OCI-LY1 (cell line): ENCODE measurements around the gene MTARC1.

Experiments used
- H2AFZ ChIP-seq: fragments of 200-600 bp; sonication (generic), shearing (Covaris generic); 2 replicates; pipeline ENCODE4 v1.6.0; 2014; ENCODE audit warnings: antibody characterized with exemption, mild to moderate bottlenecking, low read length
- H3F3A ChIP-seq: fragments of 200-600 bp; sonication (generic), shearing (Covaris generic); 2 replicates; pipeline ENCODE4 v1.6.0; 2014; ENCODE audit warnings: mild to moderate bottlenecking, antibody characterized with exemption, low read length, moderate library complexity; ENCODE audit not compliant: insufficient read depth
- H3K27ac ChIP-seq: fragments of 200-600 bp; sonication (generic); 2 replicates; pipeline ENCODE4 v1.5.1; 2014; ENCODE audit warnings: low read length, mixed run types, mild to moderate bottlenecking, low read depth; ENCODE audit not compliant: poor library complexity, severe bottlenecking
- H3K27me3 ChIP-seq: fragments of 200-600 bp; sonication (generic); 2 replicates; pipeline ENCODE4 v1.6.0; 2014; ENCODE audit warnings: antibody characterized with exemption, mild to moderate bottlenecking, low read length, moderate library complexity; ENCODE audit not compliant: insufficient read depth
- H3K36me3 ChIP-seq: fragments of 200-600 bp; sonication (generic); 2 replicates; pipeline ENCODE4 v1.6.1; 2014; ENCODE audit warnings: mild to moderate bottlenecking, antibody characterized with exemption, low read length, moderate library complexity, mixed read lengths; ENCODE audit not compliant: insufficient read depth
- H3K4me1 ChIP-seq: fragments of 200-600 bp; sonication (generic); 2 replicates; pipeline ENCODE4 v1.5.1; 2014; ENCODE audit warnings: mild to moderate bottlenecking, low read length, moderate library complexity; ENCODE audit not compliant: insufficient read depth, severe bottlenecking
- H3K4me2 ChIP-seq: fragments of 200-600 bp; sonication (generic), shearing (Covaris generic); 2 replicates; pipeline ENCODE4 v1.6.1; 2014; ENCODE audit warnings: low read length
- H3K4me3 ChIP-seq: fragments of 200-600 bp; sonication (generic); 2 replicates; pipeline ENCODE4 v1.5.1; 2014; ENCODE audit warnings: low read length, low read depth, mild to moderate bottlenecking, mixed read lengths; ENCODE audit not compliant: poor library complexity, severe bottlenecking
- H3K79me2 ChIP-seq: fragments of 200-600 bp; shearing (Covaris generic); 2 replicates; pipeline ENCODE4 v1.6.1; 2016; ENCODE audit warnings: mixed run types, low read length, mixed read lengths; ENCODE audit not compliant: insufficient read depth
- H3K9ac ChIP-seq: fragments of 200-600 bp; sonication (generic), shearing (Covaris generic); 2 replicates; pipeline ENCODE4 v1.6.1; 2014; ENCODE audit warnings: mild to moderate bottlenecking, low read length, mixed read lengths
- H3K9me2 ChIP-seq: fragments of 200-600 bp; sonication (generic), shearing (Covaris generic); 2 replicates; pipeline ENCODE4 v1.6.1; 2014; ENCODE audit warnings: low read depth, mild to moderate bottlenecking, low read length, mixed read lengths
- H3K9me3 ChIP-seq: fragments of 200-600 bp; shearing (Covaris generic); 2 replicates; pipeline ENCODE4 v1.6.1; 2014; ENCODE audit warnings: low read length, mixed read lengths
- H4K20me1 ChIP-seq: fragments of 200-600 bp; sonication (generic), shearing (Covaris generic); 2 replicates; pipeline ENCODE4 v1.6.0; 2016; ENCODE audit warnings: mild to moderate bottlenecking, low read length; ENCODE audit not compliant: insufficient read depth
- EZH2 ChIP-seq: fragments of 200-600 bp; sonication (generic), shearing (Covaris generic); IDR thresholded peaks from 2 replicates; pipeline ENCODE4 v1.8.0; 2017; ENCODE audit warnings: borderline replicate concordance, mixed run types, mild to moderate bottlenecking, antibody characterized with exemption, low read length, moderate library complexity, mixed read lengths
- TF ChIP-seq, protein P1 (sequence below): fragments of 200-600 bp; sonication (generic), shearing (Covaris generic); IDR thresholded peaks from 2 replicates; pipeline ENCODE4 v1.5.1; 2017; ENCODE audit warnings: mild to moderate bottlenecking, antibody characterized with exemption, low read length, moderate library complexity, mixed read lengths

MTARC1 gene

DNA sequence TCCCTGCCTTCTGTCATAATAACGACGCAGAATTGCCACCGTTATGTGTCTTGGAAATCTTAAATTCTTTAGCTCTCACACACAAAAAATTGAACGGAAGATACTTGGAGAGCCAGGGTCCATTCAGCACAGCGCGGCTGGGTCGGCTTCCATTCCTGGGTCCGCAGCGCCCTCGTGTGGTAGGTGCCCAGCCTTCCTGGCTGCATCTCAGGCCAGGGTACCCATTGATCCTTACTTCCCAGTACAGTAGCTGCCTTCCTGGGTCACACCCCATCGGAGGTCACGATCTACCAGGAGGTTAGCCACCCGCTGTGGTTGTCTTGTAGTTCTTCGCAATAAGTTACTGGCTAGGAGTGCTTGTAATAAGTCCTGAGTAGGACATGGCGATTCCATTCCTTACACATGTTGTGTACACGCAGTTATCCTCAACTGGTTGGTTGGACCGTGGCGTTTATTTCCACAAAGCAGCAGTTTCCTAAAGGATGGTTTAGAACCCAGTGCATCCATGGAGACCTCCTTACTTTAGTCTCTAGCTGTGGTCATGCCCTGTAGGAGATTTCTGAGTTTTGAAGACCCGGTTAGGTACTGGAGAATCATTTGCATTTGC is 9.9 kb upstream of the MTARC1 start:
- H3K4me2 ChIP-seq: no peak overlapping the region
- TF ChIP-seq EZH2: no peak
- TF ChIP-seq, protein P1, sequence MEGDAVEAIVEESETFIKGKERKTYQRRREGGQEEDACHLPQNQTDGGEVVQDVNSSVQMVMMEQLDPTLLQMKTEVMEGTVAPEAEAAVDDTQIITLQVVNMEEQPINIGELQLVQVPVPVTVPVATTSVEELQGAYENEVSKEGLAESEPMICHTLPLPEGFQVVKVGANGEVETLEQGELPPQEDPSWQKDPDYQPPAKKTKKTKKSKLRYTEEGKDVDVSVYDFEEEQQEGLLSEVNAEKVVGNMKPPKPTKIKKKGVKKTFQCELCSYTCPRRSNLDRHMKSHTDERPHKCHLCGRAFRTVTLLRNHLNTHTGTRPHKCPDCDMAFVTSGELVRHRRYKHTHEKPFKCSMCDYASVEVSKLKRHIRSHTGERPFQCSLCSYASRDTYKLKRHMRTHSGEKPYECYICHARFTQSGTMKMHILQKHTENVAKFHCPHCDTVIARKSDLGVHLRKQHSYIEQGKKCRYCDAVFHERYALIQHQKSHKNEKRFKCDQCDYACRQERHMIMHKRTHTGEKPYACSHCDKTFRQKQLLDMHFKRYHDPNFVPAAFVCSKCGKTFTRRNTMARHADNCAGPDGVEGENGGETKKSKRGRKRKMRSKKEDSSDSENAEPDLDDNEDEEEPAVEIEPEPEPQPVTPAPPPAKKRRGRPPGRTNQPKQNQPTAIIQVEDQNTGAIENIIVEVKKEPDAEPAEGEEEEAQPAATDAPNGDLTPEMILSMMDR: peak; percentile 94
- H2AFZ ChIP-seq: no peak overlapping the region
- no peaks in the 10 kb centered on the region for H3F3A ChIP-seq
- no peaks in the 10 kb centered on the region for H3K27me3 ChIP-seq
- H3K79me2 ChIP-seq: no peaks in the 10 kb centered on the region
- H3K27ac ChIP-seq: no peak overlapping the region
- H3K4me1 ChIP-seq: no peaks in the 10 kb centered on the region
- no peak overlapping the region for H3K9ac ChIP-seq
- H3K9me2 ChIP-seq: no peaks in the 10 kb centered on the region
- H4K20me1 ChIP-seq: no peaks in the 10 kb centered on the region
- no peaks in the 10 kb centered on the region for H3K9me3 ChIP-seq
- H3K36me3 ChIP-seq: no peaks in the 10 kb centered on the region
- H3K4me3 ChIP-seq: no peak overlapping the region

DNA sequence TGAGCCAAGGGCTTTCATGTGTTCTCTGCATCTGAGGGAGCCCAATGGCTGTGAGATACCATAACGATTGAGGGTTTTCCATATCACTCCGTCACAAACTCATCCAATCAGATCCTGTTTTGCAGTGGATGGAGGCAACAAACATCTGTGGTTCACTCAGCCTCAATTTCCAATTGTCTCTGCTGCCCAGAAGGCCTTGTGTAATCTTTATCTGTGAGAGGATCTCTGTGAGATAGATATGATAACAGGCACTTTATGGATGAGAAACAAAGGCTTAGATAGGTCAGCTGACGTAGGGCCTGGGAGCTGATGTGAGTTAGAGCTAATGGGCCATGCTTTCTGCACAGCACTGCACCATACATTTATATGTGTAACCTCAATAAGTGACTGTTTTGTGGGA is 3.3 kb upstream of the MTARC1 start:
- no peaks in the 10 kb centered on the region for H3K9me2 ChIP-seq
- H3K4me1 ChIP-seq: no peaks in the 10 kb centered on the region
- H4K20me1 ChIP-seq: no peaks in the 10 kb centered on the region
- no peak overlapping the region for H3K9ac ChIP-seq
- no peak overlapping the region for H2AFZ ChIP-seq
- H3K9me3 ChIP-seq: no peaks in the 10 kb centered on the region
- no peak overlapping the region for H3K4me2 ChIP-seq
- no peaks in the 10 kb centered on the region for H3K36me3 ChIP-seq
- H3K27me3 ChIP-seq: no peaks in the 10 kb centered on the region; the same call in 1 of the 2 replicates
- H3F3A ChIP-seq: no peaks in the 10 kb centered on the region
- no peaks in the 10 kb centered on the region for H3K79me2 ChIP-seq
- H3K27ac ChIP-seq: no peak overlapping the region
- no peak overlapping the region for H3K4me3 ChIP-seq
- TF ChIP-seq EZH2: no peak
- TF ChIP-seq, protein P1: no peak

DNA sequence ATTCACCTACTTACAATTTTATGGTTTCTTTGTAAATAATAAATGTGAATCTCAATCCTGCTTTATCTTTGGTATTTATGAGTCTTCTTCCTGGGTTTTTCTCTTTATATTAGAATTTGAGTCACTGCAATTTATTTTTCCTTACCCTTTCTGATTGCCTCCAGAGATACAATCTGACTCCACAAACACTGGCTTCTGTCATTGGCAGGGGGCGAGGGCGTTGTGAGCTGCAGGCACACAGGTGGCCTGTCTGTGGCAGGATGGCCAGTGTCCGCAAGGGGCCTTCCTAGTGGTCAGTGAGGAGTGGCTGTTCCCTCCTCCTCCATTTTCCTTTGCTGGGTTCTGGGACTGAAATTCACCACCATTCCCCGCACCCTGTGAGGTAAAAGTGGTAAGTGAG is 2.0 kb upstream of the MTARC1 start:
- no peak overlapping the region for H3K4me2 ChIP-seq

More for the DNA sequence above, 2.0 kb upstream of the MTARC1 start:
- no peaks in the 10 kb centered on the region for H3K36me3 ChIP-seq
- no peak overlapping the region for H3K27ac ChIP-seq
- no peak overlapping the region for H3K9ac ChIP-seq
- H3K27me3 ChIP-seq: no peaks in the 10 kb centered on the region; the same call in 1 of the 2 replicates
- no peaks in the 10 kb centered on the region for H3K9me2 ChIP-seq
- no peaks in the 10 kb centered on the region for H3K4me1 ChIP-seq
- H4K20me1 ChIP-seq: no peaks in the 10 kb centered on the region
- no peaks in the 10 kb centered on the region for H3K79me2 ChIP-seq
- H3K4me3 ChIP-seq: no peak overlapping the region
- H3K9me3 ChIP-seq: no peaks in the 10 kb centered on the region
- TF ChIP-seq, protein P1: no peak
- no peak for TF ChIP-seq EZH2
- H2AFZ ChIP-seq: no peak overlapping the region
- no peaks in the 10 kb centered on the region for H3F3A ChIP-seq
